ENCODE measurements around the gene HNRNPAB.
A peak's percentile ranks its signal among the peaks of the same experiment; 100 is the strongest.

Gene HNRNPAB

GRCh38 chr5:178187014-178187413, 17.3 kb upstream of the HNRNPAB start, which contains the start of gene GMCL2:
Gene GMCL2 (minus strand): TSS chr5:178187371. CDS start chr5:178187299, 72 bp downstream.
- peak within 1 kb of the TSS; percentile 29 for H3K4me3 ChIP-seq (ENCODE audit: low read length)
- no peak for DNase-seq (ENCODE audit: low read depth)
- TF ChIP-seq CTCF (conservative IDR thresholded peaks at IDR 0.05; ENCODE audit: low read depth, low read length): no peak

GRCh38 chr5:178189433-178189832, 14.9 kb upstream of the HNRNPAB start:
- no peak for TF ChIP-seq CTCF (conservative IDR thresholded peaks at IDR 0.05; ENCODE audit: low read depth, low read length)
- DNase-seq (ENCODE audit: low read depth): no peak
- H3K4me3 ChIP-seq (ENCODE audit: low read length): no peak overlapping the region

GRCh38 chr5:178191661-178192060, 12.7 kb upstream of the HNRNPAB start:
- no peak for DNase-seq (ENCODE audit: low read depth)
- TF ChIP-seq CTCF (conservative IDR thresholded peaks at IDR 0.05; ENCODE audit: low read depth, low read length): no peak
- no peak overlapping the region for H3K4me3 ChIP-seq (ENCODE audit: low read length)

GRCh38 chr5:178192244-178192643, 12.1 kb upstream of the HNRNPAB start:
- TF ChIP-seq CTCF (conservative IDR thresholded peaks at IDR 0.05; ENCODE audit: low read depth, low read length): no peak
- no peak for DNase-seq (ENCODE audit: low read depth)

GRCh38 chr5:178192787-178193186, 11.5 kb upstream of the HNRNPAB start:
- no peak for DNase-seq (ENCODE audit: low read depth)
- TF ChIP-seq CTCF (conservative IDR thresholded peaks at IDR 0.05; ENCODE audit: low read depth, low read length): no peak
- H3K4me3 ChIP-seq (ENCODE audit: low read length): no peak overlapping the region

More at GRCh38 chr5:178192244-178192643, 12.1 kb upstream of the HNRNPAB start:
- no peak overlapping the region for H3K4me3 ChIP-seq (ENCODE audit: low read length)

GRCh38 chr5:178193251-178193809, 11.0 kb upstream of the HNRNPAB start:
- H3K4me3 ChIP-seq (ENCODE audit: low read length): no peak overlapping the region
- no peak for DNase-seq (ENCODE audit: low read depth)
- TF ChIP-seq CTCF (conservative IDR thresholded peaks at IDR 0.05; ENCODE audit: low read depth, low read length): no peak

- no peak for DNase-seq (ENCODE audit: low read depth)
- no peak for TF ChIP-seq CTCF (conservative IDR thresholded peaks at IDR 0.05; ENCODE audit: low read depth, low read length)
- H3K4me3 ChIP-seq (ENCODE audit: low read length): no peak overlapping the region
Measured at GRCh38 chr5:178194026-178194425, 10.3 kb upstream of the HNRNPAB start.

Measured in retinal pigment epithelial cell (primary cell).